Memory B cell (primary cell): Measurements from ENCODE around the gene DGUOK.

Source experiments
- ATAC-seq: fragments of 150-1000 bp; cut with Tn5 transposase; 2 replicates; pipeline ENCODE4 v1.10.0; 2021; ENCODE audit warnings: low read depth, mild to moderate bottlenecking, moderate library complexity
- DNase-seq, 2 donors: peaks; one replicate each; pipeline ENCODE4 v3.0.0; 2022; ENCODE audit warnings: low spot score in 2 of 2
- H3K27ac Mint-ChIP-seq: one replicate; pipeline ENCODE4 v1.8.0; 2022; ENCODE audit warnings: mild to moderate bottlenecking, moderate library complexity, mixed read lengths
- H3K27me3 Mint-ChIP-seq: one replicate; pipeline ENCODE4 v1.8.0; 2022; ENCODE audit warnings: mixed read lengths
- H3K36me3 Mint-ChIP-seq: one replicate; pipeline ENCODE4 v1.8.0; 2022; ENCODE audit warnings: mild to moderate bottlenecking, mixed read lengths
- H3K4me1 Mint-ChIP-seq: one replicate; pipeline ENCODE4 v1.8.0; 2022; ENCODE audit warnings: mixed read lengths
- H3K4me3 Mint-ChIP-seq: one replicate; pipeline ENCODE4 v1.8.0; 2022; ENCODE audit warnings: mild to moderate bottlenecking, moderate library complexity, mixed read lengths
- H3K9me3 Mint-ChIP-seq: one replicate; pipeline ENCODE4 v1.8.0; 2022; ENCODE audit warnings: mixed read lengths

DGUOK gene

GRCh38 chr2:73921581-73921980 lies 5.1 kb upstream of the DGUOK start:
- Mint-ChIP-seq H3K27me3 (peaks cover 2% of the 10 kb centered on the region), H3K4me1 (no peaks in the 10 kb centered on the region), H3K36me3 (no peaks in the 10 kb centered on the region), H3K4me3 (no peak overlapping the region), H3K9me3 (no peaks in the 10 kb centered on the region), H3K27ac (no peak overlapping the region)
- DNase-seq (no peak), ATAC-seq (no peak)

- H3K36me3 Mint-ChIP-seq, result no peaks in the 10 kb centered on the region
- H3K4me1 Mint-ChIP-seq, result no peaks in the 10 kb centered on the region
- H3K27ac Mint-ChIP-seq, result peak overlapping the region; percentile 38
- H3K9me3 Mint-ChIP-seq, result no peaks in the 10 kb centered on the region
- no peak for ATAC-seq
- H3K4me3 Mint-ChIP-seq, result no peak overlapping the region
- H3K27me3 Mint-ChIP-seq, result peaks cover 2% of the 10 kb centered on the region
- no peak for DNase-seq
Observed at GRCh38 chr2:73922681-73923080, 4.0 kb upstream of the DGUOK start.

GRCh38 chr2:73925033-73925704 lies 1.5 kb upstream of the DGUOK start:
- H3K4me3 Mint-ChIP-seq, result no peak overlapping the region
- DNase-seq (no peak), ATAC-seq (no peak)
- H3K27me3 Mint-ChIP-seq, result no peaks in the 10 kb centered on the region
- peaks cover 22% of the 10 kb centered on the region for H3K4me1 Mint-ChIP-seq
- no peak overlapping the region for H3K27ac Mint-ChIP-seq
- H3K9me3 Mint-ChIP-seq, result no peaks in the 10 kb centered on the region
- H3K36me3 Mint-ChIP-seq, result peaks cover 10% of the 10 kb centered on the region

- no peak for DNase-seq
- no peak for ATAC-seq
- Mint-ChIP-seq H3K9me3 (no peaks in the 10 kb centered on the region), H3K36me3 (peaks cover 12% of the 10 kb centered on the region), H3K4me3 (peak overlapping the region; percentile 64), H3K27me3 (no peaks in the 10 kb centered on the region), H3K27ac (peak overlapping the region; percentile 98), H3K4me1 (peaks cover 23% of the 10 kb centered on the region)
Observed at GRCh38 chr2:73925853-73926492, 707 bp upstream of the DGUOK start.

- Mint-ChIP-seq H3K4me3 (peak overlapping the region; percentile 92), H3K36me3 (peaks cover 23% of the 10 kb centered on the region), H3K27ac (peak overlapping the region; percentile 98), H3K9me3 (no peaks in the 10 kb centered on the region), H3K27me3 (no peaks in the 10 kb centered on the region), H3K4me1 (peaks cover 35% of the 10 kb centered on the region)
- no peak for DNase-seq
- ATAC-seq, result no peak
Observed at GRCh38 chr2:73927344-73927743, 664 bp downstream of the DGUOK start.

GRCh38 chr2:73928963-73929347 lies 2.3 kb downstream of the DGUOK start:
- Mint-ChIP-seq H3K9me3 (no peaks in the 10 kb centered on the region), H3K36me3 (peaks cover 28% of the 10 kb centered on the region), H3K4me1 (peaks cover 40% of the 10 kb centered on the region), H3K4me3 (no peak overlapping the region), H3K27ac (peak overlapping the region; percentile 83), H3K27me3 (no peaks in the 10 kb centered on the region)
- ATAC-seq, result no peak
- DNase-seq, result no peak

GRCh38 chr2:73930386-73930785 lies 3.7 kb downstream of the DGUOK start:
- H3K9me3 Mint-ChIP-seq, result no peaks in the 10 kb centered on the region
- H3K36me3 Mint-ChIP-seq, result peaks cover 29% of the 10 kb centered on the region
- peak overlapping the region; percentile 83 for H3K27ac Mint-ChIP-seq
- H3K27me3 Mint-ChIP-seq, result no peaks in the 10 kb centered on the region
- H3K4me3 Mint-ChIP-seq, result no peak overlapping the region
- no peak for ATAC-seq
- no peak for DNase-seq
- H3K4me1 Mint-ChIP-seq, result peaks cover 43% of the 10 kb centered on the region

GRCh38 chr2:73931531-73932500 lies 5.1 kb downstream of the DGUOK start:
- Mint-ChIP-seq H3K36me3 (peaks cover 35% of the 10 kb centered on the region), H3K4me3 (no peak overlapping the region), H3K9me3 (no peaks in the 10 kb centered on the region), H3K27me3 (no peaks in the 10 kb centered on the region), H3K27ac (peak overlapping the region; percentile 19), H3K4me1 (peaks cover 49% of the 10 kb centered on the region)
- ATAC-seq (no peak), DNase-seq (no peak)

- no peak for DNase-seq
- Mint-ChIP-seq H3K27ac (no peak overlapping the region), H3K9me3 (no peaks in the 10 kb centered on the region), H3K4me1 (peaks cover 57% of the 10 kb centered on the region), H3K36me3 (peaks cover 38% of the 10 kb centered on the region), H3K4me3 (no peak overlapping the region), H3K27me3 (no peaks in the 10 kb centered on the region)
- no peak for ATAC-seq
Observed at GRCh38 chr2:73933194-73933593, 6.5 kb downstream of the DGUOK start.

GRCh38 chr2:73935641-73936040 lies 9.0 kb downstream of the DGUOK start:
- ATAC-seq (no peak), DNase-seq (no peak)
- Mint-ChIP-seq H3K9me3 (no peaks in the 10 kb centered on the region), H3K36me3 (peaks cover 35% of the 10 kb centered on the region), H3K4me3 (no peak overlapping the region), H3K27ac (no peak overlapping the region), H3K4me1 (peaks cover 43% of the 10 kb centered on the region), H3K27me3 (no peaks in the 10 kb centered on the region)

GRCh38 chr2:73937103-73937885 lies 10.6 kb downstream of the DGUOK start:
- ATAC-seq (no peak), DNase-seq (no peak)
- Mint-ChIP-seq H3K4me1 (peaks cover 36% of the 10 kb centered on the region), H3K9me3 (no peaks in the 10 kb centered on the region), H3K36me3 (peaks cover 25% of the 10 kb centered on the region), H3K4me3 (no peak overlapping the region), H3K27ac (peak overlapping the region; percentile 29), H3K27me3 (no peaks in the 10 kb centered on the region)

- H3K4me3 Mint-ChIP-seq, result no peak overlapping the region
- H3K9me3 Mint-ChIP-seq, result no peaks in the 10 kb centered on the region
- H3K27ac Mint-ChIP-seq, result peak overlapping the region; percentile 12
- no peaks in the 10 kb centered on the region for H3K27me3 Mint-ChIP-seq
- peaks cover 35% of the 10 kb centered on the region for H3K4me1 Mint-ChIP-seq
- DNase-seq (no peak), ATAC-seq (no peak)
- H3K36me3 Mint-ChIP-seq, result peaks cover 26% of the 10 kb centered on the region
Observed at GRCh38 chr2:73937899-73938298, 11.2 kb downstream of the DGUOK start.

- H3K36me3 Mint-ChIP-seq, result peaks cover 22% of the 10 kb centered on the region
- H3K27ac Mint-ChIP-seq, result peak overlapping the region; percentile 52
- H3K4me3 Mint-ChIP-seq, result no peak overlapping the region
- DNase-seq, result no peak
- ATAC-seq, result no peak
- H3K4me1 Mint-ChIP-seq, result peaks cover 31% of the 10 kb centered on the region
- no peaks in the 10 kb centered on the region for H3K27me3 Mint-ChIP-seq
- no peaks in the 10 kb centered on the region for H3K9me3 Mint-ChIP-seq
Observed at GRCh38 chr2:73938718-73939352, 12.2 kb downstream of the DGUOK start.
